Upper lobe of left lung (tissue), 6 donors: ENCODE results near the gene PLIN4. TPM values are rescaled to one million over a fixed set of nuclear protein-coding genes. Genes with fewer than 3 reads are reported as not detected.

Experiments
- ATAC-seq, 2 donors: fragments of 200-7000 bp; cut with Tn5 transposase; one replicate each; pipeline ENCODE4 v1.9.1; 2022; ENCODE audit warnings: mild to moderate bottlenecking in 2 of 2, moderate library complexity in 2 of 2; ENCODE audit not compliant: low FRiP score in 2 of 2
- DNase-seq, 2 donors: peaks; one replicate each; pipeline ENCODE4 v3.0.0-alpha.2; 2019 to 2020
- H3K27ac ChIP-seq, 4 donors: fragments of 200-600 bp; sonication (generic); one replicate each; pipeline ENCODE4 v1.5.1; 2016 to 2019
- H3K27me3 ChIP-seq, 4 donors: fragments of 200-600 bp; sonication (generic); one replicate each; pipeline ENCODE4 v1.5.1; 2017 to 2019
- H3K36me3 ChIP-seq, 4 donors: fragments of 200-600 bp; sonication (generic); one replicate each; pipeline ENCODE4 v1.5.1; 2016 to 2019
- H3K4me1 ChIP-seq, 4 donors: fragments of 200-600 bp; sonication (generic); one replicate each; pipeline ENCODE4 v1.5.1; 2018 to 2019
- H3K4me3 ChIP-seq, 4 donors: fragments of 200-600 bp; sonication (generic); one replicate each; pipeline ENCODE4 v1.5.1; 2017 to 2019; ENCODE audit warnings: mild to moderate bottlenecking in 2 of 4, moderate library complexity in 1 of 4
- H3K9me3 ChIP-seq, 4 donors: fragments of 200-600 bp; sonication (generic); one replicate each; pipeline ENCODE4 v1.5.1; 2018 to 2019
- CTCF ChIP-seq, 6 experiments: fragments of 450-650 bp in 4 of 6; fragments of 200-600 bp in 2 of 6; sonication (generic) in 2 of 6; IDR thresholded peaks; one replicate each; pipeline ENCODE4 v1.5.1; 2016 to 2019; ENCODE audit warnings: antibody characterized with exemption in 6 of 6
- EP300 ChIP-seq, 4 donors: sonication (generic); formaldehyde crosslinking; IDR thresholded peaks; one replicate each; pipeline ENCODE4 v1.5.1; 2017; ENCODE audit warnings: antibody characterized with exemption in 4 of 4, control low read depth in 2 of 4
- POLR2A ChIP-seq, 4 donors: fragments of 450-650 bp; IDR thresholded peaks; one replicate each; pipeline ENCODE4 v1.5.1; 2016 to 2017; ENCODE audit warnings: antibody characterized with exemption in 4 of 4, mild to moderate bottlenecking in 2 of 4
- POLR2AphosphoS5 ChIP-seq, 2 donors: sonication (generic); formaldehyde crosslinking; IDR thresholded peaks; one replicate each; pipeline ENCODE4 v1.5.1; 2017; ENCODE audit warnings: antibody characterized with exemption in 2 of 2
- WGBS, 2 donors: methylation state at CpG; one replicate each; pipeline ENCODE4 v1.1.5; 2017 to 2018; 5-methylcytosine and 5-hydroxymethylcytosine counted together
- total RNA-seq, 6 donors: library from RNA; depleted of rRNA in 4 of 6; stranded (reverse); fragments of >200 nt in 4 of 6; gene quantifications; one replicate each; pipeline versions ENCODE4 v1.1.0 to v1.2.1, GENCODE V29; 2016 to 2021
- donor health status: DM: no; HTN: no; CAD: no; lungs with moderate emphysema.
- donor health status: DM: no; HTN: yes; CAD: no; lungs with severe emphysema.

The PLIN4 gene
- total RNA-seq, 6 donors from 2014 or later = 1.8 to 11.5 (median 3.8) TPM

GRCh38 chr19:4555657-4556561 is 37.6 kb upstream of the PLIN4 start:
- Histone ChIP-seq H3K27me3 (no peaks in the 10 kb centered on the region), H3K36me3 (peaks cover 0 to 44% (median 0%) of the 10 kb centered on the region in 4 donors), H3K4me1 (peaks cover 5 to 22% (median 12%) of the 10 kb centered on the region in 4 donors), H3K9me3 (no peaks in the 10 kb centered on the region), H3K4me3 (no peak overlapping the region), H3K27ac (no peak overlapping the region)
- no peak for ATAC-seq
- DNase-seq = peak in 1 of 2 donors; percentile 65
- TF ChIP-seq CTCF (IDR thresholded peaks at IDR 0.05) (no peak), POLR2AphosphoS5 (IDR thresholded peaks at IDR 0.05) (no peak), EP300 (IDR thresholded peaks at IDR 0.05) (no peak), POLR2A (IDR thresholded peaks at IDR 0.05) (no peak)
- 77 to 85% methylated on average over 42 to 43 of the region's 43 CpGs for WGBS, 2 donors

- no peak for TF ChIP-seq POLR2A (IDR thresholded peaks at IDR 0.05)
- no peak for TF ChIP-seq EP300 (IDR thresholded peaks at IDR 0.05)
- no peak for TF ChIP-seq POLR2AphosphoS5 (IDR thresholded peaks at IDR 0.05)
- TF ChIP-seq CTCF (IDR thresholded peaks at IDR 0.05) = no peak
- Histone ChIP-seq H3K9me3 (no peaks in the 10 kb centered on the region), H3K27me3 (no peaks in the 10 kb centered on the region), H3K36me3 (peaks cover 0 to 54% (median 0%) of the 10 kb centered on the region in 4 donors), H3K27ac (no peak overlapping the region), H3K4me1 (peaks cover 5 to 19% (median 10%) of the 10 kb centered on the region in 4 donors), H3K4me3 (no peak overlapping the region)
- WGBS, 2 donors = 81 to 87% methylated on average over 2 to 7 of the region's 7 CpGs
- DNase-seq (no peak), ATAC-seq (no peak)
These were observed 36.4 kb upstream of the PLIN4 start for GRCh38 chr19:4554717-4555116.

DNA sequence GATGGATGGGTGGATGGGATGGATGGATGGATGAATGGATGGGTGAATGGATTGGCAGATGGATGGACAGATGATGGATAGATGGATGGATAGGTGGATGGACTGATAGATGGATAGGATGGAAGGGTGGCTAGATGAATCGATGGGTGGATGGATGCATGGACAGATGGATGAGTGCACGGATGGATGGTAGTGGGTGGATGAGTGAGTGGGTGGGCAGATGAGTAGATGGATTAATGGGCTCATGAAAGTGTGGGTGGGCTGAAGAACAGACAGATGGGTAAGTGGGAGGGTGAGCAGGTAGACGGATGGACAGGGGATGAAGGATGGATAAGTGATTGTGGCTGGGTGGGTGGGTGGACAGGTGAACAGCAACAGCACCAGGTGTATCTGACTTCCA is 35.5 kb upstream of the PLIN4 start:
- Histone ChIP-seq H3K27ac (no peak overlapping the region), H3K4me3 (no peak overlapping the region), H3K4me1 (peaks cover 5 to 16% (median 7%) of the 10 kb centered on the region in 4 donors), H3K36me3 (peaks cover 0 to 59% (median 0%) of the 10 kb centered on the region in 4 donors), H3K9me3 (no peaks in the 10 kb centered on the region), H3K27me3 (no peaks in the 10 kb centered on the region)
- 76 to 77% methylated on average over 3 of the region's 3 CpGs for WGBS, 2 donors
- no peak for TF ChIP-seq POLR2AphosphoS5 (IDR thresholded peaks at IDR 0.05)
- TF ChIP-seq POLR2A (IDR thresholded peaks at IDR 0.05) = no peak
- TF ChIP-seq CTCF (IDR thresholded peaks at IDR 0.05) = no peak
- no peak for TF ChIP-seq EP300 (IDR thresholded peaks at IDR 0.05)
- DNase-seq (no peak), ATAC-seq (no peak)

DNA sequence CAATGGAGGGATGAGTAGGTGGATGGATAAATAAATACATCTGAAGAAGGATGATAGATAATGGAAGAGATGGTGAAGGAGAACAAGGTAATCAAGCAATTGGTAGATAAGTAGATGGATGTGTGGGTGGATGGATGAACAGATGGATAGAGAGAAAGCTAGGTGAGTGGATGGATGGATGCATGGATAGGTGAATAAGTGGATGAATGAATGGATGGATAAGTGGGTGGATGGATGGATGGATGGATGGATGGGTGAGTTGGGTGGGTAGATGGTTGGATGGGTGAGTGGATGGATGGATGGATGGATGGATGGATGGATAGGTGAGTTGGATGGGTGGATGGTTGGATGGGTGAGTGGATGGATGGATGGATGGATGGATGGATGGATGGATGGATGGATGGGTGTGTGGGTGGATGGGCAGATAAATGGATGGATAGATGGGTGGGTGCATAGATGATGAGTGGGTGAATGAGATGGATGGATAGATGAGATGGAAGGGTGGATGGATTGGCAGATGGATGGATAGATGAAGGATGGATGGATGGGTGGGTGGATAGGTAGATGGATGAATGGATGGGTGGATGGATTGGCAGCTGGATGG is 34.9 kb upstream of the PLIN4 start:
- no peaks in the 10 kb centered on the region for H3K9me3 ChIP-seq
- H3K27ac ChIP-seq = no peak overlapping the region
- H3K36me3 ChIP-seq = peaks cover 0 to 61% (median 0%) of the 10 kb centered on the region in 4 donors
- TF ChIP-seq POLR2AphosphoS5 (IDR thresholded peaks at IDR 0.05) = no peak
- TF ChIP-seq POLR2A (IDR thresholded peaks at IDR 0.05) = no peak
- TF ChIP-seq CTCF (IDR thresholded peaks at IDR 0.05) = no peak
- no peak for TF ChIP-seq EP300 (IDR thresholded peaks at IDR 0.05)
- ATAC-seq (no peak), DNase-seq (no peak)
- H3K27me3 ChIP-seq = no peaks in the 10 kb centered on the region
- H3K4me3 ChIP-seq = no peak overlapping the region
- H3K4me1 ChIP-seq = peaks cover 2 to 11% (median 3%) of the 10 kb centered on the region in 4 donors
